Psoas muscle (tissue), 8 donors: ENCODE results near the gene SNHG17. TPM values are rescaled to one million over a fixed set of nuclear protein-coding genes. Genes with fewer than 3 reads are reported as not detected.
"Not testable (repeated sequence)": the region's sequence is repeated elsewhere in the genome, so short reads cannot be mapped to it uniquely, and the experiment has no call there.

Experiments
- ATAC-seq, 4 donors: fragments of 200-7000 bp; cut with Tn5 transposase; one replicate each; pipeline ENCODE4 v1.9.1; 2020; ENCODE audit warnings: moderate library complexity in 3 of 4, mild to moderate bottlenecking in 2 of 4
- DNase-seq, 2 donors: peaks; one replicate each; pipeline ENCODE4 v3.0.0-alpha.2; 2020
- H3K27ac ChIP-seq: fragments of 200-600 bp; one replicate; pipeline ENCODE4 v1.8.0; 2022
- H3K27me3 ChIP-seq, 3 donors: fragments of 200-600 bp in 1 of 3; one replicate each; pipeline versions ENCODE4 v1.6.1 to v1.8.0; 2013 to 2022; ENCODE audit warnings: low read length in 2 of 3, mild to moderate bottlenecking in 2 of 3, moderate library complexity in 1 of 3; ENCODE audit not compliant: insufficient read depth in 3 of 3
- H3K36me3 ChIP-seq, 2 donors: fragments of 200-600 bp in 1 of 2; one replicate each; pipeline versions ENCODE4 v1.6.1 to v1.8.0; 2013 to 2022; ENCODE audit warnings: low read depth in 1 of 2, mild to moderate bottlenecking in 1 of 2, moderate library complexity in 1 of 2; ENCODE audit not compliant: insufficient read depth in 1 of 2
- H3K4me1 ChIP-seq: fragments of 200-600 bp; one replicate; pipeline ENCODE4 v1.8.0; 2022
- H3K4me3 ChIP-seq: fragments of 200-600 bp; one replicate; pipeline ENCODE4 v1.8.0; 2022; ENCODE audit warnings: mild to moderate bottlenecking
- H3K9me3 ChIP-seq: fragments of 200-600 bp; one replicate; pipeline ENCODE4 v1.8.0; 2022
- CTCF ChIP-seq: fragments of 200-600 bp; IDR thresholded peaks from one replicate; pipeline ENCODE4 v1.8.0; 2022; ENCODE audit warnings: antibody characterized with exemption
- WGBS, 3 donors: extraction: QIAGEN DNeasy Blood & Tissue Kit; methylation state at CpG; one replicate each; pipeline versions ENCODE4 v1.1.6 to v1.1.7; 2013; 5-methylcytosine and 5-hydroxymethylcytosine counted together
- intact Hi-C, 2 donors: fragments of 100-400 bp; cut with DNase I; formaldehyde crosslinking; loops; one replicate each; pipeline versions ENCODE4 v1.11.0 to v1.14.2; 2022
- polyA plus RNA-seq, 3 donors: library from polyadenylated mRNA; stranded (reverse); fragments of 200-250 nt; gene quantifications; one replicate each; pipeline ENCODE4 v1.2.3, GENCODE V29; 2013
- total RNA-seq, 4 donors: library from RNA; stranded (reverse); fragmentation: NEBNext Ultra II Directional in 2 of 4; extraction: Animal tissue kit (Norgen Biotek cat#: 25700) in 2 of 4; gene quantifications; one replicate each; pipeline versions ENCODE4 v1.2.1 to v1.2.4, GENCODE V29; 2021 to 2023
- donor health status: healthy with polysubstance abuse.
- donor health status: DM: no; HTN: no; CAD: no; lungs with moderate emphysema.
- donor health status: Bipolar disorder and iron deficiency.
- donor health status: healthy.
- donor health status: DM: yes; HTN: yes; CAD: no.
- donor health status: DM: no; HTN: no; CAD: no.
- donor health status: DM: no; HTN: no; CAD: no.
- donor health status: DM: yes; HTN: yes; CAD: no.

The SNHG17 gene
- total and polyA plus RNA-seq, 7 donors = 4.6 to 26.0 (median 18.7) TPM

- no peaks in the 10 kb centered on the region for H3K27me3 ChIP-seq
- H3K4me3 ChIP-seq = no peak overlapping the region
- ATAC-seq (no peak), DNase-seq (no peak)
- no peaks in the 10 kb centered on the region for H3K9me3 ChIP-seq
- intact Hi-C loops = no loop called here
- H3K27ac ChIP-seq = no peak overlapping the region
- no peak for TF ChIP-seq CTCF
- no peaks in the 10 kb centered on the region for H3K36me3 ChIP-seq
- no peaks in the 10 kb centered on the region for H3K4me1 ChIP-seq
- WGBS, 3 donors = 63 to 72% (median 65%) methylated on average over 8 of the region's 8 CpGs
Measured at GRCh38 chr20:38402816-38403215, 32.3 kb downstream of the SNHG17 start.

GRCh38 chr20:38402089-38402488 lies 33.0 kb downstream of the SNHG17 start:
- WGBS, 3 donors = 92 to 97% (median 93%) methylated on average over 5 of the region's 5 CpGs
- DNase-seq (no peak), ATAC-seq (no peak)
- Histone ChIP-seq H3K36me3 (no peaks in the 10 kb centered on the region), H3K27me3 (no peaks in the 10 kb centered on the region), H3K9me3 (no peaks in the 10 kb centered on the region), H3K27ac (no peak overlapping the region), H3K4me1 (no peaks in the 10 kb centered on the region), H3K4me3 (no peak overlapping the region)
- no peak for TF ChIP-seq CTCF
- intact Hi-C loops = no loop called here

GRCh38 chr20:38395751-38396395 lies 39.3 kb downstream of the SNHG17 start:
- H3K36me3 ChIP-seq, H3K9me3 ChIP-seq, H3K4me3 ChIP-seq, ATAC-seq, intact Hi-C loops, H3K27ac ChIP-seq, DNase-seq, H3K4me1 ChIP-seq, H3K27me3 ChIP-seq: not testable (repeated sequence)
- 78 to 85% (median 81%) methylated on average over 2 of the region's 2 CpGs for WGBS, 3 donors

- ATAC-seq (no peak), DNase-seq (no peak)
- WGBS, 3 donors = 18 to 28% (median 21%) methylated on average over 2 of the region's 2 CpGs
- intact Hi-C loops = no loop called here
- Histone ChIP-seq H3K4me3 (no peak overlapping the region), H3K36me3 (no peaks in the 10 kb centered on the region), H3K27me3 (no peaks in the 10 kb centered on the region), H3K27ac (no peak overlapping the region), H3K9me3 (no peaks in the 10 kb centered on the region), H3K4me1 (no peaks in the 10 kb centered on the region)
- TF ChIP-seq CTCF = no peak
Measured at GRCh38 chr20:38395165-38395564, 40.0 kb downstream of the SNHG17 start.

- Histone ChIP-seq H3K27me3 (no peaks in the 10 kb centered on the region), H3K36me3 (no peaks in the 10 kb centered on the region), H3K27ac (no peak overlapping the region), H3K4me1 (no peaks in the 10 kb centered on the region), H3K9me3 (no peaks in the 10 kb centered on the region), H3K4me3 (no peak overlapping the region)
- WGBS, 3 donors = 76 to 78% (median 78%) methylated on average over 5 of the region's 5 CpGs
- intact Hi-C loops = no loop called here
- DNase-seq = no peak
- no peak for TF ChIP-seq CTCF
- no peak for ATAC-seq
Measured at GRCh38 chr20:38393259-38393658, 41.9 kb downstream of the SNHG17 start.
